HG02763 (cell line): ENCODE measurements around the gene ADAMTS9.

Experiments used
- ATAC-seq: cut with Tn5 transposase; IDR thresholded peaks from one replicate; pipeline ENCODE4 v1.9.1; 2021; ENCODE audit warnings: mild to moderate bottlenecking, moderate library complexity; ENCODE audit not compliant: unreplicated experiment

Gene ADAMTS9

GRCh38 chr3:64658001-64658400 lies 29.8 kb downstream of the ADAMTS9 start:
- ATAC-seq = no peak

GRCh38 chr3:64656544-64656943 lies 31.3 kb downstream of the ADAMTS9 start:
- no peak for ATAC-seq

- ATAC-seq = no peak
Observed at GRCh38 chr3:64655160-64655559, 32.6 kb downstream of the ADAMTS9 start.

GRCh38 chr3:64654013-64654412 lies 33.8 kb downstream of the ADAMTS9 start:
- ATAC-seq = no peak

- ATAC-seq = no peak
Observed at GRCh38 chr3:64653101-64653500, 34.7 kb downstream of the ADAMTS9 start.

GRCh38 chr3:64651741-64652241 lies 36.0 kb downstream of the ADAMTS9 start:
- ATAC-seq = no peak

GRCh38 chr3:64651303-64651702 lies 36.5 kb downstream of the ADAMTS9 start:
- no peak for ATAC-seq

GRCh38 chr3:64650715-64651114 lies 37.1 kb downstream of the ADAMTS9 start:
- ATAC-seq = no peak

- no peak for ATAC-seq
Observed at GRCh38 chr3:64650096-64650622, 37.6 kb downstream of the ADAMTS9 start.

GRCh38 chr3:64648927-64649906 lies 38.6 kb downstream of the ADAMTS9 start:
- no peak for ATAC-seq

GRCh38 chr3:64647825-64648224 lies 40.0 kb downstream of the ADAMTS9 start:
- ATAC-seq = no peak

- ATAC-seq = no peak
Observed at GRCh38 chr3:64645243-64645642, 42.6 kb downstream of the ADAMTS9 start.

GRCh38 chr3:64644483-64644882 lies 43.3 kb downstream of the ADAMTS9 start:
- ATAC-seq = no peak

- no peak for ATAC-seq
Observed at GRCh38 chr3:64642327-64643151, 45.3 kb downstream of the ADAMTS9 start.

GRCh38 chr3:64638981-64639481 lies 48.8 kb downstream of the ADAMTS9 start:
- no peak for ATAC-seq

- no peak for ATAC-seq
Observed at GRCh38 chr3:64638511-64638910, 49.3 kb downstream of the ADAMTS9 start.

GRCh38 chr3:64634417-64634816 lies 53.4 kb downstream of the ADAMTS9 start:
- no peak for ATAC-seq

GRCh38 chr3:64631951-64632350 lies 55.8 kb downstream of the ADAMTS9 start:
- no peak for ATAC-seq

GRCh38 chr3:64627471-64628321 lies 60.1 kb downstream of the ADAMTS9 start:
- ATAC-seq = no peak

- no peak for ATAC-seq
Observed at GRCh38 chr3:64627042-64627441, 60.8 kb downstream of the ADAMTS9 start.
